HG02571 (cell line): ENCODE data around the gene RRP8.

Experiments
- ATAC-seq: cut with Tn5 transposase; IDR thresholded peaks from one replicate; pipeline ENCODE4 v1.9.1; 2021; ENCODE audit warnings: mild to moderate bottlenecking, moderate library complexity; ENCODE audit not compliant: unreplicated experiment

The RRP8 gene

DNA sequence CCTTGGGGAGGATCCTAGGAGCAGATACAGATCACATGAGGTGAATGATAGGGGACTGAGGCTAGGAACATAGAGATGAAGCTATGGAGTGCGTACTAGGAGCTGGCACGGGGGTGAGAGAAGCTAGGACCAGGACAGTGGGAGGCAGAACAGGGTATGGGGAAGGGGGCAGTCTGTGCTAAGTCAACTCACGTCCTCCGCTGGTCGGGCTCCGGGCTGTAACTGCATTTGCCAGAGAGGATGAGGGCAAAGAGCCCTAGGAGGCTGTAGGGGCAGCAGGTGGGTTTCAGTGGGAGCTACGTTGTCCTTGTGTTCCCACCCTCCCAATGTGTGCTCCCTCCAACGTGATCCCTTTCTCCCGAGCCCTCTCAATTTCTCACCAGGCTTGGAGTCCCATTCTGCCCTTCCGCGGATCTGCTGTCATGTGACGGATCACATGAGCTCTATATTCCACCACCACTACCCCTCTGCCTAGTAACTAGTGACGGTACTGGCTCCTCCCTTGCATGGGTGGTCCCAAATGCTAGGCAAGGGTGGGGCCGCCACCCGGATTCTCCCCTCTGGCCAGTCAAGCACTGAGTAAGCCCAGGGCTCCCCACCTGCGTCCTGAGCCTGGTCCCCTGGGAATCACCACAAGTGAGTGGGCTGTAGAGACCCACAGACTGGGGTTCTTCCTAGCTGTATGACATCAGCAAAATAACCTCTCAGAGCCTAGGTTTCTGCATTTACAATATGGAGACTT is 15.8 kb upstream of the RRP8 start, which contains the start of gene TPP1:
Gene TPP1, minus strand, starts transcription at position 419 of the 742 bp plus-strand sequence. Its CDS starts 22 bp downstream, at position 397.
- ATAC-seq: peak; percentile 97

DNA sequence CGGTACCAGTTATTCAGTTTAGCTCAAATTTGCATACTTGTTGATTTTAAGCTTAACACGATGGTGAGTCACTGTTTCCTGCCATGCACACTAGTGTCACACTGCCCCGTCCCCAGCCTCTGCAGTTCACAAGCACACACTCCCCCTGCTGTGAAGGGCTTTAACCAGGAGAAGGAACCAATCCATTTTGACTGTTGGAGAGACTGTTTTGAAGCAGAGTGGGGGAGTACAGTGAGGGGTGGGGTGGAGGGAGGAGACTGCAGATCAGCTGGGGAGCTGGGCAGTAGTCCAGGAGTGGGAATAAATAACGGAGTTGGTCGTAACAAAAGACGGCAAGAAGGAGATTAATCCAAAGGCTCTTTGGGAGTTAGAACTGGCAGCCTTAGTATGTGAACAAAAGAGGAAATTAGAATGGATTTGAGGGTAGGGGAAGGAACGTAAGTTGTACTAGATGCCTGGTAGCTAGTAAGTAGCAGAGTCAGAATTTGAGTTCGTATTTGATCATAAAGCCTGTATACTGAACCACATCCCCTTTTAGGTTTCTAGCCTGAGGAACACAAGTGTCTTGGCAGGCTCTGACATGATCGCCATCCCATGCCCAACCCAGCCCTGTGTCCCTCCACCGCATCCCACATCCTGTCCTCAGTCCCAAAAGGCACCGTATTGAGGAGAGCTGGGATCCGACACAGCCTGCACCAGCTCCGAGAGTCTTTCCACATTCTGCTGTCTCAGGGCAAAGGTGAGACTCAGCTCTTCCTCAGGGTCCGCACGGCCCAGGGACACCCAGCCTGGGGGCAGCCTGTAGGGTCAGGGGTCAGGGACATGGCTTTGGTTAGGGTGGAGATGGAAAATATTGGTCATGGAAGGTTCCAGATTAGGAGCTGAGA is 14.9 kb upstream of the RRP8 start:
- no peak for ATAC-seq

DNA sequence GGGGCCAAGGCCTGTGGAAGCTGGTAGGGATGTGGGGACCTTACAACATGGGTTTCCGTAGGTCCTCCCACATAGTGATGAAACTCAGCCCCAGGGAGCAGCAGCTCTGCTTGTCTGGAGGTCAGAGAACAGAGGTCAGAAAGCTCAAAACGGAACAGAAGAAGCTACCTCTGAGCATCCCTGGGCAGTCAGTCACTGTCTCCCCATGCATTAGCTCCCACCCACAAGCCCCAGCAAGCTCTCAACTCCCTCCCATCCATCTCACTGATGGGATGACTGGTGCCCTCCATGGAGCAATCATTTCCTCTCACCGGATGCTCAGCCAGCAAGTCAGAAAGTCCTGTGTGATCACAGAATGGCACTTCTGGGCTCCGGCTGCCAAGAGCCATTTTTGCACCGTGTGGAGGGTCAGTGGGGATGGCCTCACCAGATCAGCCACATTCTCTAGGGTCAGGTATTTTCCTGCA is 13.9 kb upstream of the RRP8 start:
- no peak for ATAC-seq

DNA sequence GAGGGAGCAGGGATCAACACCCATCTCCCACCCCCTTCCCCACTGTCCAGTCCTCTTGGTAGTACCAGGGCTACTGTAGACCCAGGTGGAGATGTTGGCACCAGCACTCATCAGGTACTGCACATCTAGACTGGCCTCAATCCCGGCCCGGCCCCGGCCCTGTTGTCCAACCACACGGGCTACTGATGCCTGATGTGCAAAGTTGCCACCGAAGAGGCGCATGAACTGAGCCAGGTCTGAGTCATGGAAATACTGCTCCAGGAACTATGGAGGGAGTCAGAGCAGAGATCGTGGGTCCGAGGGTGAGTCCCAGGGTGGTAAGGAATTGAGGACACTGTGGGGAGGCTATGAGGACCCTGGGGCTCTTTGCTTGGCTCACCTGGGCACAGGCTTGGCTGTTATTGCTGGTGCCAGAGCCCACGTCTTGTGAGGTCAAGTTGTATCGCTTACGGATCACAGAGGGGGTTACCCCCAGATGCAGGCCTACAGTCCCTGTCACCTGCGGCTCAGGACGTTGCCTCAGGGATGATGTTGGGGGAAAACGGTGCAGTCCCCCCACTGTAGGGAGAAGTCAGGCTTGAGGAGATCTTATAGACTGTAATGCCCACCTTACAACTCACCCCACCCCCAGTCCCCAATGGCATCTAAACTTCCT is 13.3 kb upstream of the RRP8 start:
- ATAC-seq: no peak

DNA sequence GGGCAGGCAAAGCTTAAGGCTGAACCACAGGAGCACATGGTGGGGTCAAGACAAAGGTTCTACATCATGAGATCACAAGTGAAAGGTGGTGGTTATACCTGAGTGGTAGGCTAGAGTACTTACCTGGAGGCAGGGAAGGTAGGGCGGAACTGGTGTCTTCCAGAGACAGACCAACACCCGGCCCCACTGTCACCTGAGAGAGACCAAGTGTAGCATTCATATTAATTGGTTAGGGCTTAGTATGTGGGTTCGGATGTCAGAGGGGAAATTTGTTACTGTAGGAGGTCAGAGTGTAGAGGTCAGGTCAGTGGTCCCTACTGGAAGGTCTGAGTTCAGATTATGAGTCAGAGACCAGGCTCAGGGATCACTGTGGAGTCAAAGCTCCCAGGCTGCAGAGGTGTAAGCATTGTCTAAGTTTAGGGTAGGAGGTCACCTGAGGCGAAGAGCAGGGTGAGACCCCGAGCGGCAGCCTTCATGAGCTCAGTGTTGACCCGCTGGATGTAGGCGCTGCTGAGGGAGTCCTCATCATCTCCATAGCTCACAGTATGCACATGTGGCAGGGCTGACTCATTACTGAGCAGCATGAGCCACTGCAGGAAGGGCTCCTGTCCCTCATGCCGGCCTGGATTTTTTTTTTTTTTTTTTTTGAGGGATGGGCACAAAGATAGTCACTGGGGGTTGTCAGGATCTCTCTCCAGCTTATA is 12.6 kb upstream of the RRP8 start:
- no peak for ATAC-seq

DNA sequence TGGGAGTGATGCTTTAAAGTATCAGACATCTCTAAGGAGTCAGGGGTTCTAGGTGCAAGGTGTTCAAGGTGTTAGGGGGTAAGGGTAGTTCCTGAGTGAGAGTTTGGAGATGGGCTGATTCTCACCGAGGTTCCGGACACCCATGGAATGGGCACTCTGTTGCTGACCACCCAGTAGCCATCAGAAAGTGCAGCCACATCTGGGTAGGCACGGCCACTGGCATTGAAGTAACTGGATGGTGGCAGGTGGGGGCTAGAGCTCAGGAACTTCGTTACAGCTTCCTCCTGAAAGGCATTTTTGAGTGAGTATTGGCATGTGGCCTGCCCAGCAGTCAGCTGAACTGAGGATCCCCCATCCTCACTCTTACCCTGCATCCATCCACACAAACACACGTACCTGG is 11.6 kb upstream of the RRP8 start:
- ATAC-seq: no peak

DNA sequence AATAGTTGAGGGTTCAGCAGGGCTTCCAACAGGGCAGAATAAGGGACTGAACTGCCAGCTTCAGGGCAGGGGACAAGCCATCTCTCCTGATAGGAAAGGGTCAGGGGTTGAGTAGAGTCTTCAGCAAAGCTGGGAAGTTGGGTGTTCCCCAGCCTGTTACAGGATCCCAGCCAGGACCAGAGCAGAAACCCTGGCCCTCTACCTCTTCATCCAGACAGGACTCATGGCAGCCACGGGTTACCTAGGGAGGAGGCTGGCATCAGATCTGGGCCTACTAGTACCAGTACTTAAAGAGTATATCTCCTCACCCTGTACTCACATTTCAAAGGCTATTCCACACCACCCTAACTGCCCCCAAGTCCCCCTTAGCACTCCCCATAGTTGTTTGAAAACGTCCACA is 11.0 kb upstream of the RRP8 start:
- ATAC-seq: no peak

DNA sequence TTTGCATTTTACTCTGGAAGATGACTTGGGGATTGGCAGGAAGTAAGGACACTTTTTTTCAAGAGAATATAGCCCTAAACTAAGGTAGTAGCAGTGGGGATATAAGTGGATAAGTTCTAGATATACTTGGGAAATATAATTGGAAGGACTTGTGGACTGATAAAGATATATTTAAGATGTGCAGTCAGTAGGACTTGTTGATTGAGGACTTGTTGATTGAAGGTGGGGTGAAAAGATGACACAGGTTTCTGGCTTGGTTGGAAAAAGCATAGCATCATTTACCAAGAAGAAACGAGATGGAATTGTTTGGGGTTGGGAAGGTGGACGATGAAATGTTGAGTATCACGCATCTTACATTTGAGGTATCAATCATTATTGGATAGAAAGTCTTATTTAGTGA is 10.1 kb upstream of the RRP8 start:
- ATAC-seq: no peak

DNA sequence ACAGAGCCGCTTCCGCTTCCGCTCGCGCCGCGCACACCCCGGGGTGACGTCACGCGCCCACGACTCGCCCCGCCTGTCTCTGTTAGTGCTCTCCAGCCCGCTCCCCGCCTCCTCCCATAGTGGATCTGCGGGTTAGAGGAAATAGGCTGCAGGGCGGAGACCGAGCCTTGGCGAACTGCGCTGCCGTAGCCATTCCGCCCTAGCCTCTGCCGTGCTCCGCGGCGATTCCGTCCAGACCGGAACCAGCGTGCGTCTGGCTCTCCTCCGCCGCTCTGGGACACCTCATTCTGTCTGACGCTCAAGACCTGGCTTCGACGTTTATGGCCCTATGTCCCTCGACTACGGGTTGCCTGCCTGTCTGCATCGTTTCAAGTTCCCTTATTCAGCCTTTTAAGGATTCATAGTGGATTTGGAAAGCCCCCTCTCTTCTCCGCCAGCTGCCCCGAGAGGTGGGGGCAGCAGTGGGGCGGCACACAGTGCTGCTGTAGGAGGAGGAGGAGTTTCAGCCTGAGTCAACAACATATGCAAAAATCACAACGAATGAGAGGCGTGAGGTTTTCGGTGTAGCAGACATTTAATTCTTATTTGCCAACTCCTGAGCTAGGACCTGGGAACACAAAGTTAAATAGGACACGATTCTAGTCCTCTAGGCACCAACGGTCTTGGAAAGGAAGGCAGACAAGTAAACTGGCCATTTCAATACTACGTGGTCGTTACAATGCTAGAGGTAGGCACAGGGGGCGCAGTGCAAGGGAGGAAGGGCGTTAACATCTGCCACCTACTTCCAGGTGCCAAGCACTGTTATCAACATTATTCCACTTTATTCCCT is 9.0 kb upstream of the RRP8 start, which contains the start of gene TAF10:
Gene TAF10, minus strand, starts transcription at position 4 of the 829 bp plus-strand sequence. CDS start 27 bp downstream, outside the sequence.
- ATAC-seq: peak; percentile 86

DNA sequence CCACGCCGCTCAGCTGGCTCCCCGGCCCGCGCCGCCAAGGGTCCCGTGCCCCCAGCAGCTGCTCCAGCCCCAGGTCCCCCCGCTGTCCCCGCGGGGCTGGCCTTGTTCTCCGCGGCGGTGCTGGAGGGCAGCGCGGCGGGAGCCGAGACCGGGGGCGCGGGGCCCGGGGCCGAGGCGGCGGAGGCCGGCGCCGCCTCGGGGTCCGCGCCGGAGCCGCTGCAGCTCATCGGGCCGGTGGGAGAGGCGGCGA is 8.5 kb upstream of the RRP8 start:
- ATAC-seq: no peak

DNA sequence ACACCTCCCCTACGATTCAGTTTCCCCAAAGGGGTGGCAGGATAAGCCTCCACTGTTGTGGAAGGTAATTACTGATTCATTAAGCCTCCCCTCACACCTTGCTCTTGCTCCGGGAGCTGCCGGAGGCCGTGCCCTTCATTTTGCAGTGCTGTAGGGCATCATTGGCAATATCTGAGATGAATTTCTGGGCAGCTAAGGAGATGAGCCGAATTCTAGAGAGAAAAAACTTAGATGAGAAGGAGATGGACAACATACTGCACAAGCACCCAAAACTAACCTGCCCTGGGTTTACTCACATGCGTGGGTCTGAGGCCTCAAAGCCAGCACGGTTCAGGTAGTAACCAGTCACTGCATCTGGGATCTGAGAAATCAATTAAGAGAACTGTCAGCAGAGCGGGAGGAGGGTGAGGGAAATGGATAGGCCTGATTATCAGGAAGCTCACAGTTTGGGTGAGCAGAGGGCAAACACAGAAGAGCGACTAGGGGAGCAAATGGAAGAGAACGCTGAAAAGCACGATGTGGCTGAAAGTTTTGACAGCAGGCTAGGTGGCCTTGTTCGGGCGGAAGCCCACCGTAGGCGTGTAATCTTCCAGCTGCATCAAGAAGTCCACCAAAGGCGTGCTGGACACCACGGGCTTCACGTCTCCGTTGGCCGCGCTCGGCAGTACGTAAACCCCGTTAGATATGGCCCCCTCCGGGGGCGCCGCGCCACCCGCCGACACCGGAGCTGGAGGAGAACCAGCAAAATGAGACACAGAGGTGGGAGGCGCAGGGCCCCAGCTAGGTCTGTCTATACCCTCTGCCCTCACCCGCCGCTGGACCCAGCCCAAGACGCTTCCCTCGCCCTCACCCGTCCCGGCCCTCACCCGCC is 7.9 kb upstream of the RRP8 start:
- ATAC-seq: peak; percentile 12

DNA sequence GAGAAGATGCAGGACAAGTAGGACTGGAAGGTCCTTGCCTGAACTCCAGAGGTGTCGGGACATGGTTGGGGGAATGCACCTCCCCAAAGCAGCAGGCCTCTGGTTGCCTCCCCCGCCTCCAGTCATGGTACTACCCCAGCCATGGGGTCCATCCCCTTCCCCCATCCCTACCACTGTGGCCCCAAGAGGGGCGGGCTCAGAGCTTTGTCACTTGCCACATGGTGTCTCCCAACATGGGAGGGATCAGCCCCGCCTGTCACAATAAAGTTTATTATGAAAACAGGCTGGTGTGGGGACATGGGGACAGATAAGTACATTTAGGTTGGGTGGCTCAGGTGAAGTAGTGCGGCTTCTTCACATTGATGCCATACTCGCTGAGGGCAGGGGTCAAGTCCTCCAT is 7.2 kb upstream of the RRP8 start:
- ATAC-seq: no peak

DNA sequence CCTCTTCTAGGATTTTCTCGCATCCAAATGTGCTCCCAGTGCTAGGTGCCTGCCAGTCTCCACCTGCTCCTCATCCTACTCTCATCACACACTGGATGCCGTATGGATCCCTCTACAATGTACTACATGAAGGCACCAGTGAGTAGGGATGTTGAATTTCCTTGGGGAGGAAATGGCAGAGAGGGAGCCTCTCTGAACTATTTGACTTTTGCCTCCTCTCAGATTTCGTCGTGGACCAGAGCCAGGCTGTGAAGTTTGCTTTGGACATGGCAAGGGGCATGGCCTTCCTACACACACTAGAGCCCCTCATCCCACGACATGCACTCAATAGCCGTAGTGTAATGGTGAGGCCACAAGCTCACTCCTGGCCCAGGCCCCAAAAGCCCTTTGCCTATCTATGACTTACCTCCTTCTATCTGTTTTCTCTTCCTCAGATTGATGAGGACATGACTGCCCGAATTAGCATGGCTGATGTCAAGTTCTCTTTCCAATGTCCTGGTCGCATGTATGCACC is 6.1 kb upstream of the RRP8 start:
- no peak for ATAC-seq

DNA sequence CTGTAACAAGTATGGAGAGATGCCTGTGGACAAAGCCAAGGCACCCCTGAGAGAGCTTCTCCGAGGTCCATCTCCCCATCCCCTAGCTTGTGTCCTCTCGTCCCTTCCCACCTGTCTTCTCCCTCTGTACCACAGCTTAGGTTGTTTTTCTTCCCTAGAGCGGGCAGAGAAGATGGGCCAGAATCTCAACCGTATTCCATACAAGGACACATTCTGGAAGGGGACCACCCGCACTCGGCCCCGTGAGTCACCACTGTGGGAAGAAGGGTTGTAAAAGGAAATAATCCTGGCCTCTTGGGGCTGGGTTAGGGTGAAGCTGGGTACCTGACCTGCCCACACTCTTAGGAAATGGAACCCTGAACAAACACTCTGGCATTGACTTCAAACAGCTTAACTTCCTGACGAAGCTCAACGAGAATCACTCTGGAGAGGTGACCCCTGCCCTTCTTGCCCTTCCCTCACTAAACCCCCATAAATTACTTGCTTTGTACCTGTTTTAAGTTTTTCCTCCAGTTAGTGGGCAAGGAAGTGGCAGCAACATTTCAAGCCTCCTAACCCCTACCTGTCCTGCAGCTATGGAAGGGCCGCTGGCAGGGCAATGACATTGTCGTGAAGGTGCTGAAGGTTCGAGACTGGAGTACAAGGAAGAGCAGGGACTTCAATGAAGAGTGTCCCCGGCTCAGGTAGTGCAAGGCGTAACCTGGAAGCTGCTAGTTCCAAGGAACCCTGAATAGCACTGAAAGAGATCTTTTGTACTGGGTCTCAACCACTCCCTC is 5.5 kb upstream of the RRP8 start:
- no peak for ATAC-seq

DNA sequence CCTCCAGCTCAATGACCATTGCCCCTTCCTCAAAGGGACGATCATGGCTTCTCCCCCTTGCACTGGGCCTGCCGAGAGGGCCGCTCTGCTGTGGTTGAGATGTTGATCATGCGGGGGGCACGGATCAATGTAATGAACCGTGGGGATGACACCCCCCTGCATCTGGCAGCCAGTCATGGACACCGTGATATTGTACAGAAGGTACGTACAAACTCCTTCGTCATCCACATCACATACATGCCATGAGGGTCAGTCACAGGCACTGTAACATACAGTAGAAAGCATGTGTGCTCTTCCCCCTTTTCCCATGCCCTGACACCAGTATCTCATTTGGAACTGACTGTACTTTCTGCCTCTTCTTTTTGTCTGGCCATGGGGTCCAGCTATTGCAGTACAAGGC is 4.6 kb upstream of the RRP8 start:
- ATAC-seq: no peak

DNA sequence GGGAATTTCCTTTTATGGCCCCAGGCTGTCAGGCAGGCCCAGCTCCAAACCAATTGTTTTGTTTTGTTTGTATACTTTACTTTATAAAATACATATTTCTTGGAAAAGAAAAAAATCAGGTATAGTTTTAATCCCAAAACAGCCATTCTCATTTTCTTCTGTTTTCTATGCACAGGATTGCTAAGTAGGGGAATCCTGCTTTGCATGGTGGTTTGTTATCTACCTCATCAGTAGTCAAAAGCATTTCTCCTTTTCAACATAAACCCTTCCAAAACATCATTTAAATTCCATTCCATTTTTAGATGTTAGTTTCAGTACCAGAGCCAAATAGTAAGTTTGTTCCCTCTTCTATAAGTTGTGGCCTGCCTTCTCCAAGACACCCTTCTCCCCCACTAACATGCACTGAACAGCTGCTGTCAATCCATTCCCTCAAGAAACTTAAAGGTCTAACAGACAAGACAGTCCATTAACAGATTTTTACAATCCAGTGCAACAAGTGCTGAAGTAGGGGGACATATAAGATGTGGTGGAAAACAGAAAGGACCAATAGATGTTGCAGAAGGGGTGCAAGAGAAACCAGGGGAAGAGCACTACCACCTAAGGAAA is 3.9 kb upstream of the RRP8 start:
- ATAC-seq: no peak

DNA sequence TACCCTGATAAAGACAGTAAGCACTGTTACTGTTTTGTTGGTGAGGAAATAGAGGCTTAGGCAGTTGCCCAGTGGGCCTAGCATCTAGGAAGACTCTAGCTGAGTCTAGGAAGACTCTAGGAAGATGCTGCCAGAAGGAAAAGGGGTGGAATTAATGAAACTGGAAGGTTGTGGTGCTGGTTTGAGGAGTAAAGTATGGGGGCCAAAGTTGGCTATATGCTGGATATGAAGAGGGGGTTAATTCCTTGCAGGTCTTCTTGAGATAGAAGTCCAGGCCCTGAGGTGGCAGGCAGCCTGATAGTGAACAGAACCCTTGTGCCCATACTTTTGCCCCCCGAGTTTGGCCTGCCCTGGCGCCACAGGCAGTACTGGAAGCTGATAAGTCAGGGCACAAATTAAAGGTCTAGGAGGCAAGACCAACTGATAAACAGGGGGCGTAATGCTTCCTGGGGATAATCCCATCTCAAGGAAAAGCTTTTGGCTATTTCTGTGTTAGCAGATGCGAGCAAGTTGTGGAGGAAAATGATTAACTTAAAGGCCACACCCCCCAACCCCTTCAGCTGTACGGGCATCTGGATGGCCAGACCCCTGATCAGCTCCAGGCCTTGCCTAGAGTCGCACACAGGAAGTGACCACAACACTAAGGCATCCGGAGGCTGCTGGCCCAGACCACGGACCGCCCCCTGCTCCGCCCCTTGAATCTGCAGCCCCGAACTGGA is 3.2 kb upstream of the RRP8 start:
- peak; percentile 42 for ATAC-seq
